GM18873 (cell line): Measurements from ENCODE around the gene PTGR2.
"Not testable (repeated sequence)": the region's sequence is repeated elsewhere in the genome, so short reads cannot be mapped to it uniquely, and the experiment has no call there.

ENCODE experiments used
- ATAC-seq: cut with Tn5 transposase; IDR thresholded peaks from one replicate; pipeline ENCODE4 v1.9.1; 2021; ENCODE audit warnings: mild to moderate bottlenecking, moderate library complexity, moderate number of reproducible peaks; ENCODE audit not compliant: unreplicated experiment, low FRiP score

PTGR2 gene

DNA sequence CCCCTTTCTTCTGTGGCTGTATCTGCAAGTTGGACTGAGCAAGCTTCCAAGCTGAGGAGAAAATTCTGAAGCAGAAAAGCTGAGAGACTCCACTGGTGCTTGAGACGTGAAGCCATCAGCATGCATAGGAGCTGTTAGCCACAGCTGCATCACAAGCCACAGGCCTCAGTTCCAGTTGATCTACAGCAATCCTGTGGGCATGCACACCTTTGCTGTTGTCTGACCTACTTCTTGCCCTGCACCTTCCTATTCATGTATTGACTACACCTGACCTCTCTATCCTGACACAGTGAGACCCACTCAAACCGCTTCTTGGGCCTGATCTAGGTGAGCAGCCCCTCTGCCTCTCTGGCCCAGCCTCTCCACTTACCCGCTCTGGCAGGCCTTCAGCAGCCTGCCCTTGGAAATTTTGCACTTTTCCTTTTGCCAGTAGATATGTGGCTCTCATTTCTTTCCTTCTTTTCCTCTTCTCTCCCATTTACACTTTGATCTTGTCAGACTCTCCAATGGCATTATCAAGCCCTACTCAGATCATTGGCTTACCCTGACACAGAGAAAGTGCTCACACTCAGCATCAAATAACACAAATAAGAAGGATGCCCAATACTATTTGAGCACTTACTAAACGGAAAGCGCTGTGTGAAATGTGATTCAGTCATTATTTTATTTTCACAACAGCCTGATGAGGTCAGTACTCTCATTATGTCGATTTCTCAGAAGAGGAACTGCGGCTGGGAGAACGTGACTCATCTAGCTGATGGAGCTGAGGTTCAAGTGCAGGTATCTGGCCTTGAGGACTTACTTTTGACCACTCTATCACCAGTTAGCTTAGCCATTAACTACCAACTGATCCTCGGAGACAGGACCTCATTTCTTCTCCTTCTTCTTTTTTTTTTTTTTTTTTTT, 21.9 kb upstream of the PTGR2 start:
- ATAC-seq = peak; percentile 55

DNA sequence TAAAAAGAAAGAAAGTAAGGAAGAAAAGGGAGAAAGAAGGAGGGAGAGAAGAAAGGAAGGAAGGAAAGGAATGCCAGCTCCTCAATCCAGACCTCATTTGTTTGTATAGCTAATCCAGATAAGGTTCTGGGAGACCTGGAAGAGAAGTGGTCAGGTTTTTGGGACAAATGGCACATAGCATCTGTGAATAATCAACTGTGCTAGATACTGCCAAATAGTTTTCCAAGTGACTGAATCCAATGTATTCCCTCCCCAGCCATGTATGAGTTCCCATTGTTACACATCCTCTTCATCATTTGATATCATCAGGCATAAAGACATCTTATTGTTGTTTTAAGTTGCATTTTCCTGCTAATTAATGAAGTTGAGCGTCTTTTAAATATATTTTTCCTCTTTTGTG, 18.6 kb upstream of the PTGR2 start:
- no peak for ATAC-seq

DNA sequence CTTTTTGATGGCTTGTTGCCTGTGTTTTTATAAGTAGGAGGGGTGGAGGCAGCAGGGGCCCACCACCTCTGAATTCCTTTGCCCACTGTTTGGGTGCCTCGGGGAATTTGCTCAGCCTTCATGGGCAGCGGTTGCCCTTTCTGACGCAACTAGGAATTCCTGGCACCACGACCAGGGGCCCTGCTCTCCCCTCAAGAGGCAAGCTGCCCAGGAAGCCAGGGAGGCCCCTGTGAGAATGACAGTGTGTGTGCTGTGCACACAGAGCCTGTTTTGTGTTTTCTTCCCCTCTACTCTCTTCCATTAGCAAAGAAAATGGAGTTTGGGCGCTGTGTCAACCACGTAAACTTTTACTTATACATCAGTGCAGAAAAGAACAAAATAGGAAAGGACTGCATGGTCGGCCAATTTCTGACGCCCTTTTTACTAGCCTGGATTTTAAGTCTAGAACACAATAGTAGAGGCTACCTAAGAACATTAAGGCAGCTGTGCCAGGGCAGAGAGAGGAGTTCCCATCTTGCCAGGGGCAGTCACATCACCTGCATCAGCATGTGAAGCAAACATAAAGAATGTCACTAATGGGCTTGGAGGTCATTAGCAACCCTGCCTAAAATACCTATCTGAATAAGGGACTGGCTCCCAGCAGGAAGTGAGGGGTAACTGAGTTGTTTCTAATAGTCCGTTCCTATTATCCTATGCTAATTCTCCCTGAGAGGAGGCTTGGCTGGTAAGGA, 17.9 kb upstream of the PTGR2 start:
- ATAC-seq = no peak

DNA sequence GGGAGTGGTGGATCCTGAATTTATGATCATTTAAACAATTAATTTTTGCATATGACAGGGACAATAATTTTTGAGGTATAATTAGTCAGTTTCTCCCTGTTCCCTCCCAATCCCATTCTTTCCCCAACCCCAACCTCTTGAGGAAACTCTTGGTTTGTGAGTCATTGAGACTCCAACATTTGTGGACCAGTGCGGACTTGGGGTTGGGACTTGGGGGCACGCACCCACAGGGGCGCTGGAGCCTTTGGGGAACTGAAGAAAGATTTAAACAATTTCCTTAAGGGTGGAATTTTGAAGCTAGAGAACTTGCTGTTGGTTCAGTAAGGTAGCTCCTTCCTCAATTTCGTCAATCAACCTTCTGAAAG, 17.4 kb upstream of the PTGR2 start:
- no peak for ATAC-seq

DNA sequence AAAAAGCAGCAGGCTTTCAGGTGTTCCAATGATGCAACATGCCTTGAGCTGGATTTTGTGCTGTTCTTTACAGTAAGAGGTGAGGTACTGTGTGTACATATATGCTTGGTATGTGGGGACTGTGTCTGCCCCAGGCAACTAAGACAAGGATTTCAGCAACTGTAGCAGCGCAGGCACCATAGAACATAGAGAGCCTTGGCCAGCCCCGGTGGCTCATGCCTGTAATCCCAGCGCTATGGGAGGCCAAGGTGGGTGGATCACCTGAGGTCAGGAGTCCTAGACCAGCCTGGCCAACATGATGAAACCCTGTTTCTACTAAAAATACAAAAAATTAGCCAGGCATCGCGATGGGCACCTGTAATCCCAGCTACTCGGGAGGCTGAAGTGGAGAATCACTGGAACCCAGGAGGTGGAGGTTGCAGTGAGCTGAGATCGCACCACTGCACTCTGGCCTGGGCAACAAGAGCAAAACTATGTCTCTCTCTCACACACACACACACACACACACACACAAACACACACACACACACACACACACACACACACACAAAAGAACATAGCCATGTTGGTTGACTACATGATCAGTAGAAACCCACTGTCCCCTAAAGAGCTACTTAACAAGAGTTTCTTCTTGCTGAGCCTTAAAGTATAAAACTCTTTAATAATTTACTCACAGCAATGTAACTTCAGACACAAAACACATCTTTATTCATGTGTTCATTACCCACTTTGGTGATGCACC, 13.2 kb upstream of the PTGR2 start:
- not testable (repeated sequence) for ATAC-seq

DNA sequence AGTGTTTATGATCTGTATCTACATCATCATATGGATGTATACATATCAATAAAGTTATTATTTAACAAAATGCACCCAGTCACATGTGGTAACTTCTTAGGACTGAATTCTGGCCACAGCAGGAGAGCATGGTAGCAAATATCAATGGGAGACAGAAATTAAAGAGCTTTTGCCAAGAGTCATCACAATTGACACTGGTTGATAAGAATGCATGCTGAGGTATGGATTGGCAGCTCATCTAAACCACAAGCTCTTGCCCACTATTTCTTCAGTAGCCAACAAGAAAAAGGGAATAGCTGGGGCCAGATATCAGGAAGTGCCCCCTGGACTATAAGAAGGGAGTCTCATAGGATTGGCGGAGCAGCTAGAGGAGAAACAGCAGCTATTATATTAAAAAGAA, 9.4 kb upstream of the PTGR2 start:
- ATAC-seq = no peak

DNA sequence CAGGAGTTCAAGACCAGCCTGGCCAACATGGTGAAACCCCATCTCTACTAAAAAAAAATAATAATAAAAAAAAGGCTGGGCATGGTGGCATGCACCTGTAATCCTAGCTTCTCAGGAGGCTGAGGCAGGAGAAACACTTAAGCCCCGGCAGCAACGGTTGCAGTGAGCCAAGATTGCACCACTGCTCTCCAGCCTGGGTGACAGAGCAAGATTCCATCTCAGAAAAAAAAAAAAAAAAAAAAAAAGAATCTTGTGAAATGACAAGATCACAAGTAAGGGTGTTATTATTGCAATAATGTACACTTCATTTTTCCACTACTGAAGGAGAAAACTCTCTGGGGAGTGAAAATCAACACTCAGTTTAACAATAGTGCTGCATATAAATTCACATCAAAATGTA, 8.8 kb upstream of the PTGR2 start:
- ATAC-seq = no peak

DNA sequence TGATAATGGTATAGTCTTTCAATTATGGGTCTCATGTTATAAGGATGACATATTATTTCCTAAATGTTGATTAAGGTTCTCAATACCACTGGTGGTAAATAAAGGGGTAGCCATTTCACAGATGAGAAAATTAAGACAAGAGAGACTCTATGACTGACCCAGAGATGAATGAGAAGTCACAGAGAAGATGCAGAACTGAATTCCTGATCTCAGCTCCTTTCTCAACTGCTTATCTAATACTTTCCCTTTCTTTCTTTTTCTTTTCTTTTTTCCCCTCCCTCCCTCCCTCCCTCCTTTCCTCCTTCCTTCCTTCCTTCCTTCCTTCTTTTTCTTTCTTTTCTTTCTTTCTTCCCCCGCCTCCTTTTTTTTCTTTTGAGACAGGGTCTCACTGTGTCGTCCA, 8.3 kb upstream of the PTGR2 start:
- no peak for ATAC-seq

DNA sequence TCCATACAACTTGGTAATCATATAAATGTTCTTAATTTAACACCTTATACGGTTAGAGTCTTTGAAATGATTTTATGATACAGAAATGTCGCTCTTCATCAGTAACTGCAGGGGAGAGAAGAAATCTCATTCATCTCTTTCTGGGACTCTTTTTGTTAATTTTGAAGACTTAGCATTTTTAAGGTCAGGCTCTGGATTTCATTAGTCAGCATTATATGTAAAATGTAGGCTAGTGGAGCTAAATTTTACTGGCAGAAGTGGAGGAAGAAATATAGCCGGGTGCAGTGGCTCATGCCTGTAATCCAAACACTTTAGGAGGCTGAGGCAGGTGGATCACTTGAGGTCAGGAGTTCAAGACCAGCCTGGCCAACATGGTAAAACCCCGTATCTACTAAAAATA, 4.7 kb upstream of the PTGR2 start:
- ATAC-seq = no peak

DNA sequence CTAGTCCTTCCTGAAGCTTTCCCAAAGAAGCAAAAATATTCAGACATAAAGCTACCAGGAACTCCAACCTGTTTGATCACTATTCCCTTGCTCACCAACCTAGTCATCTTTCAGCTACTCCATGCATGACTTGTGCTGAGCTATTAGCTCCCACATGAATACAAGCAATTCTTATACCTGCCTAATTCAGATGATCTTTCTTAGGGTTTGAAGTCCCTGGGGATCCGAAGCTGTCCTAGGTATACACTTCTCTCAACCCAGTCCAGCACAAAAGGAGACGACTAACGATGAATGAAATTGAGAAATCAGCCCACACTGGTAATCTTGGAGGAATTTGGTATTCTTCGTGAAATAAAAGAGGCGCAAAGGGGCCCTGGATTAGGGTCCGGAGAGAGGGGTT, 631 bp upstream of the PTGR2 start:
- ATAC-seq = no peak

DNA sequence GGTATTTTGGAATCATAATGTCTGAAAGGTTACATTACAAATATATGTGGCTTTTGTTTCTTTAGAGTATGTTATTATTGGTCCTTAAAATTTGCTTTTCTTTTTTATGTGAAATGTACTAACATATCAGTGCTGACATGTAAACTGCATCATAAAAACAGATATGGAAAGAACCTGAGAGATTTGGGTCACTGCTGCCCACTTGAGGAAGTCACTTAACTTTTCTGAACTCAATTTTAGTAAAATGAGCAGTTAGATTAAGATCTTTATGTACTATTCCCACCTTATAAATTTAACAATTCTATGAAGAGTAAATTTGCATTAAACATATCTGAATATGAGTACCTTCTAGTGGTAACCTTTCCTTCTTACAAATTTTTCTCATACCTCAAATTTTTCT, 7.5 kb downstream of the PTGR2 start:
- no peak for ATAC-seq

DNA sequence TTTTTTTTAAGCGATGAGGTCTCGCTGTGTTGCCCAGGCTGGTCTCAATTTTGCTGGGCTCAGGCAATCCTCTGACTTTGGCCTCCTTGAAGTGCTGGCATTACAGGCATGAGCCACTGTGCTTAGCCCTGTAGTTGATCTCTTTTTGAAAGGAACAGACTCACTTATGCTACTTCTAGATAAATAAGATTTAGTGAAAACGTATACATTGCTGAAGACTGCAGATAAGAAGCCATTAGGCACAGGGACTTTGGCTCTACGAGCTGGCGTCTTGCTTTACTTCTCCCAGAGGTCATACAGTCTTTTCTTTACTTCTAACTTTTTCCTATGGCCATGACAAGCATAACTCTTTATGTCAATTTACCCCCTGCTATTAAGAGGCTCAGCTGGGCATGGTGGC, 9.4 kb downstream of the PTGR2 start:
- ATAC-seq = no peak

DNA sequence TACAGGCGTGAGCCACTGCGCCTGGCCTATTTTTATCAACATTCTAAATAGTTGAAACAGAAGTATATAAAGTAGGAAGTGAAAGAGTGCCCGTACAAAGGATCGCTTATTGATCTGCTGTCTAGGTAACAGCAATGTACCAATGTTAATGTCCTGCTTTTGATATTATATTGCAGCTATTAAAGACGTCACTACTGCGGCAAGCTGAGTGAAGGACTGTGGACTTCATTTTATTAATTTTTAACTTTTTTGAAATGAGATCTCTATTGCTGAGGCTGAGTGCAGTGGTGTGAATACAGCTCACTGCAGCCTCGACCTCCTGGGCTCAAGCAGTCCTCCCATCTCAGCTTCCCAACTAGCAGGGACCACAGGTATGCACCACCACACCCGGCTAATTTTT, 10.8 kb downstream of the PTGR2 start:
- no peak for ATAC-seq

DNA sequence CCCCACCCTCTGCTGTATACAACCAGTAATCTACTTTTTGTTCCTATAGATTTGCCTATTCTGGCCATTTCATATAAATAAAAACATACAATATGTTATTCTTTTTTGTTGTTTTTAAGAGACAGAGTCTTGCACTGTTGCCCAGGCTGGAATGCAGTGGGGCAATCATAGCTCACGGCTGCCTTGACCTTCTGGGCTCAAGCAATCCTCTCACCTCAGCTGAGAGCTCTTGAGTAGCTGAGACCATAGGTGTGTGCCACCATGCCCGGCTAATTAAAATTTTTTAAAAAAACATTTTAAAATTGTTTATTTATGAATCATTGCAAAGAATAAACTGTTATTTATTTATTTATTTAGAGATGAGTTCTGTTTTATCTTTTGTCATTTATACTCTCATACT, 11.6 kb downstream of the PTGR2 start:
- ATAC-seq = no peak

DNA sequence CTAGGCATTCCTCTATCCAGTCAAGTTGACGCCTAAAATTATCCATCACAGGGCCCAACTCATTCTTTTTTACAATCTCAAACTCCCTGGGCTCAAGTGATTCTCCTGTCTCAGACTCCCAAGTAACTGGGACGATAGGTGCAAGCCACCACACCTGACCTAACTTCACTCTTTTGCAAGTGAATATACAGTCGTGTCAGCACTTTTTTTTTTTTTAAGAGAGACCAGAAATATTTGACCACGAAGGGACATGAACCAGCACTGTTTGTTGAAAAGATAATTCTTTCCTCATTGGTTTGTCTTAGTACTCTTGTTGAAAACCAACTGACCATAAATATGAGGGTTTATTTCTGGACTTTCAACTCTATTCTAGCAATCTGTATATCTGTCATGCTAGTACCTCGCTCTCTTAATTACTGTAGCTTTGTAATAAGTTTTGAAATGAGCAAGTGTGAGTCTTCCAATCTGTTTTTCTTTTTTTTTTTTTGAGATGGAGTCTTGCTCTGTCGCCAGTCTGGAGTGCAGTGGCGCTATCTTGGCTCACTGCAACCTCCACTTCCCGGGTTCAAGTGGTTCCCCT, 14.0 kb downstream of the PTGR2 start:
- ATAC-seq = no peak

DNA sequence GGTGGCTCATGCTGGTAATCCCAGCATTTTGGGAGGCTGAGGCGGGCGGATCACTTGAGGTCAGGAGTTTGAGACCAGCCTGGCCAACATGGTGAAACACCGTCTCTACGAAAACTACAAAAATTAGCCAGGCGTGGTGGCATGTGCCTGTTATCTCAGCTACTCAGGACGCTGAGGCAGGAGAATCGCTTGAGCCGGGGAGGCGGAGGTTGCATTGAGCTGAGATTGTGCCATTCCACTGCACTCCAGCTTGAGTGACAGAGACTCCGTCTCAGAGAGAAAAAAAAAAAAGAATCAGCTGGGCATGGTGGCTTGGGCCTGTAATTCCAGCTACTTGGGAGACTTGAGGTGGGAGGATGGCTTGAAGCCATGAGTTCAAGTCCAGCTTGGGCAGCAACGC, 18.1 kb downstream of the PTGR2 start:
- ATAC-seq = not testable (repeated sequence)

DNA sequence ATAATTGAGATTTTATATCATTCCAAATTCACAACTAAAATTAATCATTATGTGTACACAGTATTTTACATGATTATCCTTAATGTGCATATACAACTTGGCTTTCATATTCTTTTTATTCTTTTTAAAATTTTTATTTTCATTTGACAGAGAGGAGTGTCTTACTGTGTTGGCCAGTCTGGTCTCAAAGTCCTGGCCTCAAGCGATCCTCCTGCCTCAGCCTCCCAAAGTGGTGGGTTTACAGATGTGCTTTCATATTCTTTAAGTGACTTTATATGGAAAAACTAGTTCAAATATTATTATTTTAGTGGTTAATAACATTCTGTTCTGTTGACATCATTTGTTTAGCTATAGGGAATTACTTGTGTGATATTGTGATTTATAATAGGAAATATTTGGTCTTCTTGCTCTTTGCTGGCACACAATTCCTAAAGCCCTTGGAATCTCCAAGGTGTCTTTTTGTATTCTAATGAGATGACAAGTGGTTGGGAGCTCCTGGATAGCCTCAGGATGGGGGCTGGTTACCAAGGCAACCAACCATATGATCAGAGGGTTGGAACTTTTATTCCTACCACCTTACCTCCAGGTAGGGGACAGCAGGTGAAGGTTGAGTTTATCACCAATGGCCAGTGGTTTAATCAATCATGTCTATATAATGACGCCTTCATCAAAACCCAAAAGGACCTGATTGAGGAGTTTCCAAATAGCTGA, 19.0 kb downstream of the PTGR2 start:
- no peak for ATAC-seq

DNA sequence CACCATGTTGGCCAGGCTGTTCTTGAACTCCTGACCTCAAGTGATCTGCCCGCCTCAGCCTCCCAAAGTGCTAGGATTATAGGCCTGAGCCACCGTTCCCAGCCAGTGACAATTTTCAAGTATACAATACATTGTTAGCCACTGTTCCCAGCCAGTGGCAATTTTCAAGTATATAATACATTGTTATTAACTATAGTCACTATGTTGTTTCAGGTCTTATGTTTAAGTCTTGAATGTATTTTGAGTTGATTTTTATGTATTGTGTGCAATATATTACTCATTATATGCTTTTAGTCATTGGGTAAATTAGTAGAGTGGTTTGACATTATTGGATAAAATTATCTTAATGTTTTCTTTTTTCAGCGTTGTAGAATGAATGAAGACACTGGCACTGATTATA, 22.0 kb downstream of the PTGR2 start:
- no peak for ATAC-seq

DNA sequence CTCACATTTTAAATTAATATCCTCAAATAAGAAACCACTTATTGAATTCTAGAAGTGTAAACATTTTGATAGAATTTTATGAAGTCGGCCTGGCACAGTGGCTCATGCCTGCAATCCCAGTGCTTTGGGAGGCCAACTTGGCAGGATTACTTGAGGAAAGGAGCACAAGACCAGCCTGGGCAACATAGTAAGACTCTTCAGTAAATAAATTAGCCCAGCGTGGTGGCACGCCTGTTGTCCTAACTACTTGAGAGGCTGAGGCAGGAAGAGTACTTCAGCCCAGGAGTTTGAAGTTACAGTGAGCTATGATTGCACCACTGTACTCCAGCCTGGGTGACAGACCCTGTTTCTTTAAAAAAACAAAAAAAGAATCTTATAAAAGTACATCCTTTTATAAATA, 26.2 kb downstream of the PTGR2 start:
- no peak for ATAC-seq

DNA sequence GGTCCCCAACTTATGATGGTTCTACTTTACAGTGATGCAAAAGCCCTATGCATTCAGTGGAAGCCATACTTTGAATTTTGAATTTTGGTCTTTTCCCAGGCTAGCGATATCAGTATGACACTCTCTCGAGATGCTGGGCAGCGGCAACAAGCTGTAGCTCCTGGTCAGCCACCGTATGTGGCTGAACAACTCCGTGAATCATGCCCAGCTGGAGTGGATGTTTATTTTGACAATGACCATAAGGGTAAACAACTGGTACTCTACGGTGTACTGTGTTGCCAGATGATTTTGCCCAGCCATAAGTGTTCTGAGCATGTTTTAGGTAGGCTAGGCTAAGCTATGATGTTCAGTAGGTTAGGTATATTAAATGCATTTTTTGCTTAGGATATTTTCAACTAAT, 26.8 kb downstream of the PTGR2 start:
- ATAC-seq = no peak
